Astrocyte of the hippocampus (primary cell): ENCODE data around the gene OSTN.
"Not testable (repeated sequence)": the region's sequence is repeated elsewhere in the genome, so short reads cannot be mapped to it uniquely, and the experiment has no call there.

ENCODE experiments used
- DNase-seq: peaks from one replicate; pipeline ENCODE4 v3.0.0; 2011; ENCODE audit warnings: low read depth, low spot score

OSTN gene

GRCh38 chr3:191263365-191263764, 64.3 kb downstream of the OSTN start:
- DNase-seq: no peak

GRCh38 chr3:191263850-191264249, 64.8 kb downstream of the OSTN start:
- DNase-seq: no peak

GRCh38 chr3:191268737-191269136, 69.7 kb downstream of the OSTN start:
- DNase-seq: no peak

GRCh38 chr3:191269289-191270085, 70.4 kb downstream of the OSTN start:
- DNase-seq: peak; percentile 55

GRCh38 chr3:191275244-191275643, 76.2 kb downstream of the OSTN start:
- DNase-seq: not testable (repeated sequence)

GRCh38 chr3:191275751-191276150, 76.7 kb downstream of the OSTN start:
- no peak for DNase-seq

DNA sequence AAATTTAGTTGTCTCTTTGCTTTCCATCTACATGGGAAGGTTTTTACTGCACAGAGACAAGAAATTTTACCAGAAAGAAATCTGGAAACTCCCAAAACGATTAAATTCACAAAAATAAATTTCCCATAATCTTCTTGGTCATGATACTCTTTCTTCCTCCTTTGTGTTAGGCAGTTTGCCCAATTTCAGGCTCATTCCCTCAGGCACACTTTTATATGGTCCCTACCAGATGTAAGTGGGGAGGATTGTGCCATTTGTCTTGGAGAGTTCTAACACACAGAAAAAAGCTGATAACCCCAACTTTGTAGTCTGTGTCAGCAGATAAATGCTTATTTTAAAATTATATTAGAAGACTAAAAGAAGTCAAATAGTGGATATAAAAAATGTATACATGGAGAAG, 81.1 kb downstream of the OSTN start:
- DNase-seq: no peak

- DNase-seq: no peak
Measured at GRCh38 chr3:191280882-191281281, 81.8 kb downstream of the OSTN start.

- DNase-seq: no peak
Measured at GRCh38 chr3:191282251-191283185, 83.5 kb downstream of the OSTN start.

GRCh38 chr3:191283400-191283799, 84.4 kb downstream of the OSTN start:
- no peak for DNase-seq

DNA sequence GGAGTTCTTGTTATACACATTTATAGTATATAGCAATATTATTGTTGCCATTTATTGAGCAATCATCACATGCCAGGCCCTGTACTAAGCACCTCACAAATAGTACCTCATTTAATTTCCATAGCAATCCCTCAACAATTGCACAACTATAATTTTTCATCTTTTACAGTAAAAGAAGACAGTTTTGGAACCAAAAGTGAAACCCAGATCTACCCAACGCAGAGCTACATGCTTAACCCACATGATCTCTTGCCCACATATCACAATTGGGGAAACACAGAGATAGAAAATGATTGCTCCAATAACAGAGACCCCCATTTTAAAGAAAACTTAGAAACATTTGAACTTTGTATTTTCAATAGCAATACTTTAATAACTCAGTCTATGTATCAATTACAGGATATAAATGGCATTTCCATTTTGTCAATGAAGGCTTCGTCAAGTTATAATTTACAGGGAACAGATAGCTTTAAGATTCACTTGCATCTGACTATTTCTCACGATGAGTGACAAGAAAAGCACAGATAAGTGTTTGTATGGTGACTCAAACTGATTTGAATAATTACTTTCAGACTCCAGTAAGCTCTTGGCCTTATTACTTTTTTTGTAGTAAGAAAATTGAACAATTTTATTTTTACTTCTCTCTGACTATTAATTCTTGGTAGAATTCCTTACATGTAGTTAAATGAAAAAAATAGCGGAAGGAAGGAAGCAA, 91.4 kb downstream of the OSTN start:
- peak; percentile 18 for DNase-seq

DNA sequence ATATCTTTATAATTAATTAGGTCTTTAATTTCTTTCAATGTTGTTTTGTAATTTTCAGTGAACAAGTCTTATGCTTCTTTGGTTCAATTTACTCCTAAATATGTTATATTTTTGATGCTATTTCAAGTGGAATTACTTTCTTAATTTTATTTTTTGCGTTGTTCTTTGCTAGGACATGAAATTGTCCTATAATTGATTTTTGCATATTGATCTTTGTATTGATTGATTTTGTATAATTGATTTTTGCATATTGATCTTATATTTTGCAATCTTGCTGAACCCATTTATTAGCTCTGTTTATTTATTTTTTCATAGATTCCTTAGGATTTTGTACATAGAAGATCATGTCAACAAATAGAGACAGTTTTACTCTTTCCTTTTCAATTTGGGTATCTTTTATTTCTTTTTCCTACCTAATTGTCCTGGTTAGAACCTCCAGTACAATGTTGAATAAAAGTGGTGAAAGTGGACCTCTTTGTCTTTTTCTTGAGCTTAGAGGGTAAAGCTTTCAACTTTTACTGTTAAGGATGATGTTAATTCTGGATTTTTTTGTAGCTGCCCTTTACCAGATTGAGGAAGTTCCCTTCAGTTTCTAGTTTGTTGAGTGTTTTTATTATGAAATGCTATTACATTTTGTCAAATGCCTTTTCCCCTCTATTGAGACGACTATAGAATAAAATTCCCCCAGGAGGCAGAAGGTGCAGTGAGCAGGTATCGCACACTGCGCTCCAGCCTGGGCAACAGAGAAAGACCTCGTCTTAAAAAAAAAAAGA, 93.4 kb downstream of the OSTN start:
- DNase-seq: no peak

DNA sequence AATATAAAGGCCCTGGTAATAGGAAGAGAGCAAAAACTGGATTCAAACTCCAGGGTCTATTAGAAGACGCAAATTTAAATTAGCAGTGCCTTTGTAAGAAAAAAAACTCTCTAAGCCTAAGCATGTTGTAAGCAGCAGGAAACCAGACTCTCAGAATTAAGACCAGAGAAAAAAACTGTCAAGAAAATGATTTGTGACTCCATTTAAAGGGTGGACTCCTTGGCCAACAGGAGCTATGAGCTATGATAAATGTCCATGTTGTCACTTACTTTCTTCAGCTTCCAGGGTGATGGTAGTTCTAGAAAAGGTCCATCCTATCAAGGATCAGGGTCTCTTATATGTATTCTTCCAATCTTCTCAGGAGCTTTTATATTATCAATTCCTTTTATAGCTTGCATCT, 95.2 kb downstream of the OSTN start:
- DNase-seq: no peak

GRCh38 chr3:191296041-191296541, 97.0 kb downstream of the OSTN start:
- no peak for DNase-seq

GRCh38 chr3:191298846-191299245, 99.8 kb downstream of the OSTN start:
- DNase-seq: no peak

DNA sequence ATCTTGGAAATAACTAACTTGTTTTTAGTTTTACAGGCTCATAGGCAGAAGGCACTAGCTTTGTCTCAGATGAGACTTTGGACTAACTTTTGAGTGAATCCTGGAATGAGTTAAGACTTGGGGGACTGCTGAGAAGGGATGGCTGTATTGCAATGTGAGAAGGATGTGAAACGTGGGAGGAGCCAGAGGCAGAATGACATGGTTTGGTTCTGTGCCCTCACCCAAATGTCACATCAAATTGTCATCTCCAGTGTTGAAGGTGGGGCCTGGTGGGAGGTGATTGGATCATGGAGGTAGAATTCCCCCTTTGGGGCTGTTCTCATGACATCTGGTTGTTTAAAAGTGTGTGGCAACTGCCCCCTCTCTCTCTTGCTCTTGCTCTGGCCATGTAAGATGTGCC, 101.4 kb downstream of the OSTN start:
- DNase-seq: no peak

DNA sequence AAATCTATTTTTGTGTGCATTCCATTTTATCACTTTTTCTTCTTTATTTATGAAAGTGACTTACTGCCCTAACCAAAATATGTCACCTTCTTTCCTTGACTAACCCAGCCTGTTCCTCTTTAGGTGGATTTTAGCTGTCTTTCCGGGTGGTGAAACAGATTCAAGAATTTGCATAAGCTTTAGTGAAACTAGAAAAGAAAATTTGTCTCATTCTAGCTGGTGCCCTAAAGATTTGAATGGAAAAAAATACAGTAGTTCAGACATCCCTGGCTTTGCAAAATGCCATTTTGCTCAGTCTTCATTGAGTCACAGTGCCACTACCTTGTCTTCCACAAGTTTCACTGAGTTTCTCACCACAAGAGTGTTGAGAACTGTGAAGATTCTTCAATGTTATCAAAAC, 102.0 kb downstream of the OSTN start:
- DNase-seq: no peak

DNA sequence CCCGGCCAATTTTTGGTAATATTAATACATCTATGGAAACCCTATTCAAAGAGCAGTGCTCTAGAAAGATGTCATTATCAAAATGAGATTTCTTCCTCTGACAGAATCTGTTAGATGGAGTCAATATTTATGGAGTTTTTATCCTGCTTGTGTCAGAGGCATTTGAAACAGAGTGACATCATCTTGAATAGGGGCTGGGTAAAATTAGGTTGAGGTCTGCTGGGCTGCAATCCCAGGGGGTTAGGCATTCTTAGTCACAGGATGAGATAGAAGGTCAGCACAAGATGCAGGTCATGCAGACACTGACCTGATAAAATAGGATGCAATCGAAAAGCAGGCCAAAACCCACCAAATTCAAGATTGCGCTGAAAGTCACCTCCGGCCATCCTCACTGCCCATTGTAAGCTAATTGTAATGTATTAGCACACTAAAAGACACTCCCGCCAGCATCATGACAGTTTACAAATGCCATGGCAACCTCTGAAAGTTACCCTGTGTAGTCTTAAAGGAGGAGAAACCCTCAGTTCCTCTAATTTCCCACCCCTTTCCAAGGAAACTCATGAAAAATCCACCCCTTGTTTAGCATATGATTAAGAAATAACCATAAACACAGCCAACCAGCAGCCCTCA, 102.9 kb downstream of the OSTN start:
- no peak for DNase-seq

- no peak for DNase-seq
Measured at GRCh38 chr3:191302451-191302850, 103.4 kb downstream of the OSTN start.

DNA sequence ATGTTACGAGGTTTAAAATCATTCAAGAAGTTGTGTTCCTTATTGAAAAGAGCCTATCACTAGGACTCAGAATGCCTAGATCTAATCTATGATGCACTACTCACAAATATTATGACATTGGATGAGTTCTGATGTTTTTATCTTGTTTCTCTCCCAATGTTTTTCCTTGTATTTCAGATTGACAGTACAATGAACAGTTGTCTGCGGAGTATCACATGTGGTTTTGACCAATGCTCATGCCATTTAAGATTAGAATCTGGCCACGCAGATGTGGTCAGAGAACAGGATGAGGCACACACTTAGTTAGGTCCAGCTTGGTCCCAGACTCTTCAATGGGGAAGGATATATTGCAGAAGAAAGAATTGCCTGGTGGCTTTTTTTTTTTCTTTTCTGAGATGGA, 104.6 kb downstream of the OSTN start:
- peak; percentile 9 for DNase-seq

DNA sequence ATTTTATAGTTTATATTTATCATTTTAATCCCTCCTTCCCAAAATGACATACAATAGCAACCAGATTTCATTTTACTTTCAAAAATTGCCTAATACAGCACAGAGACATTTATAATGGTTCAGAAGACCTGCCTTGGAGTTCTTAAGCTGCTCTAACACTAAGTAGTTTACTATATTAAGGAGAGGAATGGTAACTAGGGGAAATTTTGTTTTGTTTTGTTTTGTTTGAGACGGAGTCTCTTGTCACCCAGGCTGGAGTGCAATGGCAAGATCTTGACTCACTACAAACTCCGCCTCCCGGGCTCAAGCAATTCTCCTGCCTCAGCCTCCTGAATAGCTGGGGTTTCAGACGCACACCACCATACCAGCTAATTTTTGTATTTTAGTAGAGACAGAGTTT, 107.4 kb downstream of the OSTN start:
- no peak for DNase-seq
